ENCODE results near the gene MAP2K6.

DNA sequence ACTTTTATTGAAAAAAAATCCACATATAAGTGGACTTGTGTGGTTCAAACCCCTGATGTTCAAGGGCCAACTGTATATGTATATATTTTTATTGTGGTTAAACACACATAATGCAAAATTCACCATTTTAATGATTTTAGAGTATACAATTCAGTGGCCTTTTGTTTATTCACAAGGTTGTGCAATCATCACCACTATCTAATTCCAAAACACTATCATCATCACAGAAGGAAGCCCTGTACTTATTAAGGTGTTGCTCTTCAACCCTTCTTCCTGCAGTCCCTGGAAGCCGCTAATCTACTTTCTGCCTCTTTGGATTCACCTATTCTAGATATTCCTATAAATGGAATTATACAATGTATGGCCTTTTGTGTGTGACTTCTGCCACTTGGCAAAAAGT lies 23.0 kb downstream of the MAP2K6 start:
- TF ChIP-seq, protein P1, sequence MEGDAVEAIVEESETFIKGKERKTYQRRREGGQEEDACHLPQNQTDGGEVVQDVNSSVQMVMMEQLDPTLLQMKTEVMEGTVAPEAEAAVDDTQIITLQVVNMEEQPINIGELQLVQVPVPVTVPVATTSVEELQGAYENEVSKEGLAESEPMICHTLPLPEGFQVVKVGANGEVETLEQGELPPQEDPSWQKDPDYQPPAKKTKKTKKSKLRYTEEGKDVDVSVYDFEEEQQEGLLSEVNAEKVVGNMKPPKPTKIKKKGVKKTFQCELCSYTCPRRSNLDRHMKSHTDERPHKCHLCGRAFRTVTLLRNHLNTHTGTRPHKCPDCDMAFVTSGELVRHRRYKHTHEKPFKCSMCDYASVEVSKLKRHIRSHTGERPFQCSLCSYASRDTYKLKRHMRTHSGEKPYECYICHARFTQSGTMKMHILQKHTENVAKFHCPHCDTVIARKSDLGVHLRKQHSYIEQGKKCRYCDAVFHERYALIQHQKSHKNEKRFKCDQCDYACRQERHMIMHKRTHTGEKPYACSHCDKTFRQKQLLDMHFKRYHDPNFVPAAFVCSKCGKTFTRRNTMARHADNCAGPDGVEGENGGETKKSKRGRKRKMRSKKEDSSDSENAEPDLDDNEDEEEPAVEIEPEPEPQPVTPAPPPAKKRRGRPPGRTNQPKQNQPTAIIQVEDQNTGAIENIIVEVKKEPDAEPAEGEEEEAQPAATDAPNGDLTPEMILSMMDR (conservative IDR thresholded peaks at IDR 0.05; ENCODE audit: low read length): no peak
- no peak for TF ChIP-seq EZH2phosphoT487 (IDR thresholded peaks at IDR 0.05; ENCODE audit: borderline replicate concordance, low read depth, low read length)

Data from OCI-LY7 (cell line).